ENCODE data around the gene ADAMTSL1.

DNA sequence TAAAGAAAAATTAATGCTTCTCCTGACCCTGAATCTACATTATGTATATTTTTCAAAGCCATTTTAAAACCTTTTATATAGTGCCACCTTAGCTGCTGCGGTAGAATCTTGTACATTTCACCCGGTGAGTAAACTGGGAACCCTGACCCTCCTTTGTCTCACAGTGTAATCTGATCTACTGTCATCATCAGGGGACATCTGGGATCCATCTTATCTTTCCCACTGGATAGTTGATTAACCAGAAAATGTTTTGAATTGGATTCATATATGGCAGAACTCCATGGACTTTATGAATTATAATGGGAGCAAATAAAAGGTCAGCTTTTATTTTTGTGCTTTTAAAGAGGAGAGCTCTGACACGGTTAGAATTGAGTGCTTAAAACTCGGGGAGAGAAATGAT is 95.0 kb downstream of the ADAMTSL1 start:
- TF ChIP-seq, protein P1, sequence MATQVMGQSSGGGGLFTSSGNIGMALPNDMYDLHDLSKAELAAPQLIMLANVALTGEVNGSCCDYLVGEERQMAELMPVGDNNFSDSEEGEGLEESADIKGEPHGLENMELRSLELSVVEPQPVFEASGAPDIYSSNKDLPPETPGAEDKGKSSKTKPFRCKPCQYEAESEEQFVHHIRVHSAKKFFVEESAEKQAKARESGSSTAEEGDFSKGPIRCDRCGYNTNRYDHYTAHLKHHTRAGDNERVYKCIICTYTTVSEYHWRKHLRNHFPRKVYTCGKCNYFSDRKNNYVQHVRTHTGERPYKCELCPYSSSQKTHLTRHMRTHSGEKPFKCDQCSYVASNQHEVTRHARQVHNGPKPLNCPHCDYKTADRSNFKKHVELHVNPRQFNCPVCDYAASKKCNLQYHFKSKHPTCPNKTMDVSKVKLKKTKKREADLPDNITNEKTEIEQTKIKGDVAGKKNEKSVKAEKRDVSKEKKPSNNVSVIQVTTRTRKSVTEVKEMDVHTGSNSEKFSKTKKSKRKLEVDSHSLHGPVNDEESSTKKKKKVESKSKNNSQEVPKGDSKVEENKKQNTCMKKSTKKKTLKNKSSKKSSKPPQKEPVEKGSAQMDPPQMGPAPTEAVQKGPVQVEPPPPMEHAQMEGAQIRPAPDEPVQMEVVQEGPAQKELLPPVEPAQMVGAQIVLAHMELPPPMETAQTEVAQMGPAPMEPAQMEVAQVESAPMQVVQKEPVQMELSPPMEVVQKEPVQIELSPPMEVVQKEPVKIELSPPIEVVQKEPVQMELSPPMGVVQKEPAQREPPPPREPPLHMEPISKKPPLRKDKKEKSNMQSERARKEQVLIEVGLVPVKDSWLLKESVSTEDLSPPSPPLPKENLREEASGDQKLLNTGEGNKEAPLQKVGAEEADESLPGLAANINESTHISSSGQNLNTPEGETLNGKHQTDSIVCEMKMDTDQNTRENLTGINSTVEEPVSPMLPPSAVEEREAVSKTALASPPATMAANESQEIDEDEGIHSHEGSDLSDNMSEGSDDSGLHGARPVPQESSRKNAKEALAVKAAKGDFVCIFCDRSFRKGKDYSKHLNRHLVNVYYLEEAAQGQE (IDR thresholded peaks at IDR 0.05; ENCODE audit: unreplicated experiment): no peak
- TF ChIP-seq EZH2 (IDR thresholded peaks at IDR 0.05; ENCODE audit: low read depth, unreplicated experiment): no peak
- TF ChIP-seq, protein P2, sequence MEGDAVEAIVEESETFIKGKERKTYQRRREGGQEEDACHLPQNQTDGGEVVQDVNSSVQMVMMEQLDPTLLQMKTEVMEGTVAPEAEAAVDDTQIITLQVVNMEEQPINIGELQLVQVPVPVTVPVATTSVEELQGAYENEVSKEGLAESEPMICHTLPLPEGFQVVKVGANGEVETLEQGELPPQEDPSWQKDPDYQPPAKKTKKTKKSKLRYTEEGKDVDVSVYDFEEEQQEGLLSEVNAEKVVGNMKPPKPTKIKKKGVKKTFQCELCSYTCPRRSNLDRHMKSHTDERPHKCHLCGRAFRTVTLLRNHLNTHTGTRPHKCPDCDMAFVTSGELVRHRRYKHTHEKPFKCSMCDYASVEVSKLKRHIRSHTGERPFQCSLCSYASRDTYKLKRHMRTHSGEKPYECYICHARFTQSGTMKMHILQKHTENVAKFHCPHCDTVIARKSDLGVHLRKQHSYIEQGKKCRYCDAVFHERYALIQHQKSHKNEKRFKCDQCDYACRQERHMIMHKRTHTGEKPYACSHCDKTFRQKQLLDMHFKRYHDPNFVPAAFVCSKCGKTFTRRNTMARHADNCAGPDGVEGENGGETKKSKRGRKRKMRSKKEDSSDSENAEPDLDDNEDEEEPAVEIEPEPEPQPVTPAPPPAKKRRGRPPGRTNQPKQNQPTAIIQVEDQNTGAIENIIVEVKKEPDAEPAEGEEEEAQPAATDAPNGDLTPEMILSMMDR (conservative IDR thresholded peaks at IDR 0.05; ENCODE audit: low read depth in 2 of 2): no peak
- no peak for TF ChIP-seq EZH2phosphoT487 (IDR thresholded peaks at IDR 0.05; ENCODE audit: unreplicated experiment)
- TF ChIP-seq POLR2AphosphoS5 (IDR thresholded peaks at IDR 0.05; ENCODE audit: low read depth): no peak
- TF ChIP-seq STAT1 (IDR thresholded peaks at IDR 0.05; ENCODE audit: unreplicated experiment): no peak
- no peak for TF ChIP-seq JUNB (IDR thresholded peaks at IDR 0.05; ENCODE audit: unreplicated experiment)
- TF ChIP-seq, protein P3, sequence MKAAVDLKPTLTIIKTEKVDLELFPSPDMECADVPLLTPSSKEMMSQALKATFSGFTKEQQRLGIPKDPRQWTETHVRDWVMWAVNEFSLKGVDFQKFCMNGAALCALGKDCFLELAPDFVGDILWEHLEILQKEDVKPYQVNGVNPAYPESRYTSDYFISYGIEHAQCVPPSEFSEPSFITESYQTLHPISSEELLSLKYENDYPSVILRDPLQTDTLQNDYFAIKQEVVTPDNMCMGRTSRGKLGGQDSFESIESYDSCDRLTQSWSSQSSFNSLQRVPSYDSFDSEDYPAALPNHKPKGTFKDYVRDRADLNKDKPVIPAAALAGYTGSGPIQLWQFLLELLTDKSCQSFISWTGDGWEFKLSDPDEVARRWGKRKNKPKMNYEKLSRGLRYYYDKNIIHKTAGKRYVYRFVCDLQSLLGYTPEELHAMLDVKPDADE (IDR thresholded peaks at IDR 0.05): no peak
- no peak for TF ChIP-seq ZNF114 (CRISPR knock-in tag; IDR thresholded peaks at IDR 0.05)
- no peak for TF ChIP-seq CREB1 (CRISPR knock-in tag; IDR thresholded peaks at IDR 0.05; ENCODE audit: low read depth)
- no peak for TF ChIP-seq NANOG (IDR thresholded peaks at IDR 0.05; ENCODE audit: borderline replicate concordance)
- no peak for TF ChIP-seq ZNF331 (CRISPR knock-in tag; IDR thresholded peaks at IDR 0.05; ENCODE audit: low read depth)
- TF ChIP-seq, protein P4, sequence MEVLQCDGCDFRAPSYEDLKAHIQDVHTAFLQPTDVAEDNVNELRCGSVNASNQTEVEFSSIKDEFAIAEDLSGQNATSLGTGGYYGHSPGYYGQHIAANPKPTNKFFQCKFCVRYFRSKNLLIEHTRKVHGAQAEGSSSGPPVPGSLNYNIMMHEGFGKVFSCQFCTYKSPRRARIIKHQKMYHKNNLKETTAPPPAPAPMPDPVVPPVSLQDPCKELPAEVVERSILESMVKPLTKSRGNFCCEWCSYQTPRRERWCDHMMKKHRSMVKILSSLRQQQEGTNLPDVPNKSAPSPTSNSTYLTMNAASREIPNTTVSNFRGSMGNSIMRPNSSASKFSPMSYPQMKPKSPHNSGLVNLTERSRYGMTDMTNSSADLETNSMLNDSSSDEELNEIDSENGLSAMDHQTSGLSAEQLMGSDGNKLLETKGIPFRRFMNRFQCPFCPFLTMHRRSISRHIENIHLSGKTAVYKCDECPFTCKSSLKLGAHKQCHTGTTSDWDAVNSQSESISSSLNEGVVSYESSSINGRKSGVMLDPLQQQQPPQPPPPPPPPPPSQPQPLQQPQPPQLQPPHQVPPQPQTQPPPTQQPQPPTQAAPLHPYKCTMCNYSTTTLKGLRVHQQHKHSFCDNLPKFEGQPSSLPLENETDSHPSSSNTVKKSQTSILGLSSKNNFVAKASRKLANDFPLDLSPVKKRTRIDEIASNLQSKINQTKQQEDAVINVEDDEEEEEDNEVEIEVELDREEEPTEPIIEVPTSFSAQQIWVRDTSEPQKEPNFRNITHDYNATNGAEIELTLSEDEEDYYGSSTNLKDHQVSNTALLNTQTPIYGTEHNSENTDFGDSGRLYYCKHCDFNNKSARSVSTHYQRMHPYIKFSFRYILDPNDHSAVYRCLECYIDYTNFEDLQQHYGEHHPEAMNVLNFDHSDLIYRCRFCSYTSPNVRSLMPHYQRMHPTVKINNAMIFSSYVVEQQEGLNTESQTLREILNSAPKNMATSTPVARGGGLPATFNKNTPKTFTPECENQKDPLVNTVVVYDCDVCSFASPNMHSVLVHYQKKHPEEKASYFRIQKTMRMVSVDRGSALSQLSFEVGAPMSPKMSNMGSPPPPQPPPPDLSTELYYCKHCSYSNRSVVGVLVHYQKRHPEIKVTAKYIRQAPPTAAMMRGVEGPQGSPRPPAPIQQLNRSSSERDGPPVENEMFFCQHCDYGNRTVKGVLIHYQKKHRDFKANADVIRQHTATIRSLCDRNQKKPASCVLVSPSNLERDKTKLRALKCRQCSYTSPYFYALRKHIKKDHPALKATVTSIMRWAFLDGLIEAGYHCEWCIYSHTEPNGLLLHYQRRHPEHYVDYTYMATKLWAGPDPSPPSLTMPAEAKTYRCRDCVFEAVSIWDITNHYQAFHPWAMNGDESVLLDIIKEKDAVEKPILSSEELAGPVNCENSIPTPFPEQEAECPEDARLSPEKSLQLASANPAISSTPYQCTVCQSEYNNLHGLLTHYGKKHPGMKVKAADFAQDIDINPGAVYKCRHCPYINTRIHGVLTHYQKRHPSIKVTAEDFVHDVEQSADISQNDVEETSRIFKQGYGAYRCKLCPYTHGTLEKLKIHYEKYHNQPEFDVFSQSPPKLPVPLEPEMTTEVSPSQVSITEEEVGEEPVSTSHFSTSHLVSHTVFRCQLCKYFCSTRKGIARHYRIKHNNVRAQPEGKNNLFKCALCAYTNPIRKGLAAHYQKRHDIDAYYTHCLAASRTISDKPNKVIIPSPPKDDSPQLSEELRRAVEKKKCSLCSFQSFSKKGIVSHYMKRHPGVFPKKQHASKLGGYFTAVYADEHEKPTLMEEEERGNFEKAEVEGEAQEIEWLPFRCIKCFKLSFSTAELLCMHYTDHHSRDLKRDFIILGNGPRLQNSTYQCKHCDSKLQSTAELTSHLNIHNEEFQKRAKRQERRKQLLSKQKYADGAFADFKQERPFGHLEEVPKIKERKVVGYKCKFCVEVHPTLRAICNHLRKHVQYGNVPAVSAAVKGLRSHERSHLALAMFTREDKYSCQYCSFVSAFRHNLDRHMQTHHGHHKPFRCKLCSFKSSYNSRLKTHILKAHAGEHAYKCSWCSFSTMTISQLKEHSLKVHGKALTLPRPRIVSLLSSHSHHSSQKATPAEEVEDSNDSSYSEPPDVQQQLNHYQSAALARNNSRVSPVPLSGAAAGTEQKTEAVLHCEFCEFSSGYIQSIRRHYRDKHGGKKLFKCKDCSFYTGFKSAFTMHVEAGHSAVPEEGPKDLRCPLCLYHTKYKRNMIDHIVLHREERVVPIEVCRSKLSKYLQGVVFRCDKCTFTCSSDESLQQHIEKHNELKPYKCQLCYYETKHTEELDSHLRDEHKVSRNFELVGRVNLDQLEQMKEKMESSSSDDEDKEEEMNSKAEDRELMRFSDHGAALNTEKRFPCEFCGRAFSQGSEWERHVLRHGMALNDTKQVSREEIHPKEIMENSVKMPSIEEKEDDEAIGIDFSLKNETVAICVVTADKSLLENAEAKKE (CRISPR knock-in tag; IDR thresholded peaks at IDR 0.05): no peak
